ENCODE results near the gene CARTPT.

The CARTPT gene

GRCh38 chr5:71731015-71731414 is 11.9 kb downstream of the CARTPT start:
- Histone ChIP-seq H3K27ac (no peak overlapping the region), H3K4me3 (no peak overlapping the region)
- TF ChIP-seq CTCF (IDR thresholded peaks at IDR 0.05): no peak
- DNase-seq (ENCODE audit: low spot score): no peak

DNA sequence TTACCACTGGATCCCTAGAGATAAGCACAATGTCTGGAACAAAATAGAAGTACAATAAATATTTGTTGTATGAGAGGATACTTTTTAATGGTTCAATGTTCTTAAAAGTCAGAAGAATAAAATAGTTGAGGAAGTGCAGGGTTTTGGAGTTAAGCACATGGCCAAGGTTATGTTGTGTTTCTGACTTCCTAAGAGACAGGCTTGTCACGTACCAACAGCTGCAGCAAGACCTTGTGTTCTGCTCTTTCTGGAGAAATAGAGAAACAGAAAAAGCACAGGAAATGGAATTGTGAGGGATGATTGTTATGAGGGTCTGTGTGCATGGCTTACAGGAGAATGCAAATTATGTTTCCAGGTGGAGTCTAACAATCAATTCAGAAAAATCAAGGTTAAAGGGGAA is 12.9 kb downstream of the CARTPT start:
- DNase-seq (ENCODE audit: low spot score): no peak
- no peak for TF ChIP-seq CTCF (IDR thresholded peaks at IDR 0.05)

GRCh38 chr5:71734141-71734540 is 15.1 kb downstream of the CARTPT start:
- no peak overlapping the region for H3K27ac ChIP-seq
- no peak for DNase-seq (ENCODE audit: low spot score)
- no peak for TF ChIP-seq CTCF (IDR thresholded peaks at IDR 0.05)
- H3K4me3 ChIP-seq: no peak overlapping the region

More for the DNA sequence above, 12.9 kb downstream of the CARTPT start:
- H3K4me3 ChIP-seq: no peak overlapping the region
- H3K27ac ChIP-seq: no peak overlapping the region

GRCh38 chr5:71737931-71738539 is 19.0 kb downstream of the CARTPT start:
- no peak overlapping the region for H3K4me3 ChIP-seq
- TF ChIP-seq CTCF (IDR thresholded peaks at IDR 0.05): no peak
- no peak for DNase-seq (ENCODE audit: low spot score)
- H3K27ac ChIP-seq: no peak overlapping the region

DNA sequence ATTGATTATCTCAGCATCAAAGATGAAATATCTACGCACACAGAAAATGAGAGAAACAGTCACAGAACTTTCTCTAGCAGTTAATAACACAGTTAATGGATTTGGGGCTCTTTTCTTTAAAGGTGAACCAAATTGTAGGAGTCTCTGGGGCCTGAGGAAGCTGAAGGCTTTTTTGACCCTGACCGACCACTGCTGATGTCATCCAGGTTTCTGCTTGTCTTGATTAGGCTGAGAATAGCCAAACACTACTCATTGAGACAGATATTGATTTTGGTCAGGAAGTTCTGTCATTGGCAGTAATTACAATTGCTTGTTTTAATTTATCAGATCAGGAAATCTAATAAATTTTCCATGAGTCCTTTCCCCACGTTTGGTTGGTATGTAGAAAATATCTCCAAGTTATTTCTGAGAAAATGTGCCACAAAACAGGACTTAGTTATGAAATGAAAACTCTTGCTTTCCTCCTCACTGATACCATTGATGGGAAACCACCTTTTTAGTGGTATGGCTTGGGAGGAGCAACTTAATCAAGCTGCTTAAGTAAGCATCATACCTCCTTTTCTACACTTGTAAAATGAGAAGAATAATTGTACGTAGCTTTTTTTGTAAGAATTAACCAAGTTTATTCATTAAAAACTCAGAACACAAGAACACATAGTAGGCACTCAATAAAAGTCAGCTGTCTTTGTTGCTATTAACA is 19.7 kb downstream of the CARTPT start:
- H3K4me3 ChIP-seq: no peak overlapping the region
- DNase-seq (ENCODE audit: low spot score): no peak
- no peak for TF ChIP-seq CTCF (IDR thresholded peaks at IDR 0.05)
- no peak overlapping the region for H3K27ac ChIP-seq

DNA sequence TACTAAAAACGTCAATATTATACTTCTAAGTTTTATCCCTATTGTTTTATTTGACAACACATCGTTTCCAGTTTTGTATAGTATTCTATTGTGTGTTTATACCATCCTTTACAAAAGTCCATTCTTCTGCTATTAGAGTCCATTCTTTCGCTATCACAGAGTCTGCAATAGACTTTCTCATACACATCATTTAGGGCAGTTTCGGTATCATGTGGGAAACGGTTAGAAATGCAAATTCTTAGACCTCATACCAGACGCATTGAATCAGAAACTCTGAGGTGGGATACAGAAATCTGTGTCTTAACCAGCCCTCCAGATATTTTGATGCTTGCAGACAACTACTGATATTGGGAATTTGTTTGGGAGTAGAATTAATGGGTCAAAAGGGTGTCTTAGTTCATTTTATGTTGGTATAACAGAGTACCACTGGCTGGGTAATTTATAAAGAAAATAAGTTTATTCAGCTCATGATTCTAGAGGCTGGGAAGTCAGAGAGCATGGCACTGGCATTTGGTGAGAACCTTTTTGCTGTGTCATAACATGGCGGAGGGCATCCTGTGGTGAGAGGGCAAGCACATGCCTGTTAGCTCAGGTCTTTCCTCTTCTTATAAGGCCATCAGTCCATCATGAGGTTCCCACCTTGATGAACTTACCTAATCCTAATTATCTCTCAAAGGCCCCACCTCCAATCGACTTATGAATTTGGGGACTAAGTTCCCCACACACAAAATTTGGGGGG is 21.1 kb downstream of the CARTPT start:
- no peak for TF ChIP-seq CTCF (IDR thresholded peaks at IDR 0.05)
- no peak overlapping the region for H3K27ac ChIP-seq
- no peak for DNase-seq (ENCODE audit: low spot score)
- H3K4me3 ChIP-seq: no peak overlapping the region

Measured in coronary artery (tissue), 2 donors.